Daoy (cell line): ENCODE results near the gene VWA3A. TPM values are rescaled to one million over a fixed set of nuclear protein-coding genes. Genes with fewer than 3 reads are reported as not detected.
"Not testable (repeated sequence)": the region's sequence is repeated elsewhere in the genome, so short reads cannot be mapped to it uniquely, and the experiment has no call there.

Experiments
- DNase-seq: peaks from one replicate; pipeline ENCODE4 v3.0.0-alpha.2; 2015; ENCODE audit warnings: low read depth
- total RNA-seq: library from RNA; depleted of rRNA; stranded (reverse); fragments of >200 nt; shearing (Covaris generic); gene quantifications from 2 replicates; pipeline ENCODE4 v1.2.3, GENCODE V29; 2014

Gene VWA3A
- total RNA-seq, 1 experiment from 2014 or later = not detected

DNA sequence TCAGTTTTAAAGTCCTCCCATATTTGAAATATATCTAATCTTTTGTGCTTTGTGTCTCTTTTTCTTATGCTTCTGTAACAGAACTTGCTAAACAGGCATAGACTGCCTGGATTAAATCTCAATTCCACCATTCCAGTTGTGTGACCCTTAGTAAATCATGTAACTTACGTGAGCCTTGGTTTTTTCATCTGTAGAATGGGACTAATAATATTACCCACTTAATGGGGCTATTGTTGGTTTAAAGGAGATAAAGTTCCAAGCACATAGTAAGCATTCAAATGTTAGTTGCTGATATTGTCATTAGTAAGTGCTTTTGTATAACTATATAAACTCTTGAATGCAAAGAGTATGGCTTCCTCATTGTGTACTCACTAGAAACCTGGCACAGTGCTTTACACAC lies 5.9 kb upstream of the VWA3A start:
- no peak for DNase-seq

DNA sequence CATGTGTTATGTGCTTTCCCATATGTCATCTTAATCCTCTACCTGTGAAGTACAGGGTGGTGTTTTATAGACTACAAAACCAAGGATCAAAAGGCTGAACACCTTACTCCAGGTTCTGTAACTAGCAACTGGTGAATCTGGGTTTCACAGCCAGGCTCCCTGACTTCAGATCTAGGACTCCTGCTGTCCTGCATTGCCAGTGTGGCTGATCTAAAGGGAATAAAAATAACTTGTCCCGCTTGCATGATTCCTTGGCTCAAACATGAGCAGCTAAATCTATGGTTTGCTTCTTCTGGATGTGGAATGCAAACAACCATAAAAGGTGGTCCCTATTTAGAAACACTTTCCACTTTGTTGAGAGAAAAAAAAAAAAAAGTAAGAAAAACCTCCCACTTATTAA lies 3.7 kb upstream of the VWA3A start:
- no peak for DNase-seq

DNA sequence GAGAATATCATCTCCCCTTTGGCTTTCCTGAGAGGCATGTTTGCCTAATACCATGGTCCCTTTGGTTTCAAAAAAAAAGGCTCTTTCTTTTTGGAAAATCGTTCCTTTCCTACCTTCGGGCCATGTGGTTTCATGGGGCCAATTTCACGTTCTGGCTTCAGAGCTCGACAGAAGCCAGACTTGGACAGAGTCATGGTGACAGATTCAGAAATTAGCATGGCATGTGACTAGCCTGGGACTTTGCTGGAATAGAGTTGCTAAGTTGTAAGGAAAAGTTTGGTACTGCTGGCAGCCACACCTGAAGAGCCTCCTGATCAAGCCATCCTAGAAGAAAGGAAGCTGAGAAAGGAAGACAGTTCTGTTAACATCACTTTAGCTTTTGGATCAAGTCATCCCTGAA lies 2.4 kb upstream of the VWA3A start:
- no peak for DNase-seq

DNA sequence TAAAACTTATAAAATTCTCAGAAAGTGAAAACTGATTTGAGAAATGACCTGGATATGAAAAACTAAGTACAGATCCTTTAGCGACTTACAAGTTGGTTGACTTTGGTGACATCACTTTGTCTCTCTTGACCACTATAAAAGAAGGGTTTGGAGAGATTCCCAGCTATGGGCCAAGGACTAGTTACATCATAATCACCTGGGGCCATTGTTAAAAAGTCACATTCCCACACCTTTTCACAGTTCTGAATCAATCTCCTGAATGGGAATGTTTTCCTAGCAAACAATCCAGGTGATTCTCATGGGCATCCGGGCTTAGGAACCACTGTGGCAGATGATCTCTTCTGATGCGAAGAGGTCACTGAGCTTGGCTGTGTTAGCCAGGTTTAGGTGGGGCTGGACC lies 620 bp upstream of the VWA3A start:
- no peak for DNase-seq

DNA sequence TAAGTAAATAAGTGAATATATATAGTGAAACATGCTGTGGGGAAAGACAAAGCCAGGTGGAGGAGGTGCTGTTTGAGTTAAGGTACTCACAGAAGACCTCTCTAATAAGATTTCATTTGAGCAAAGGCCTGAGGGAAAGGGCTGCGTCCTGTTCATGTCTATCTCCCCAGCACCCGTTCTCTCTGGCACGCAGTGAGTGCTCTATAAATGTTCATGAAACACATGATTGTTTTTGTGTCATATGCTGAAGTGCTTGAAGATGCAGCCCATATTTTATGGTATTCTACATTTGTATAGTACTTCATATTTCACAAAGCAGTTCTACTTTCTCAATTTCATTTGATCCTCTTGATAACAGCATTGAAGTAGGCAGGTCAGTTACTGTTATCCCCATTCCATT lies 990 bp downstream of the VWA3A start:
- DNase-seq = no peak

DNA sequence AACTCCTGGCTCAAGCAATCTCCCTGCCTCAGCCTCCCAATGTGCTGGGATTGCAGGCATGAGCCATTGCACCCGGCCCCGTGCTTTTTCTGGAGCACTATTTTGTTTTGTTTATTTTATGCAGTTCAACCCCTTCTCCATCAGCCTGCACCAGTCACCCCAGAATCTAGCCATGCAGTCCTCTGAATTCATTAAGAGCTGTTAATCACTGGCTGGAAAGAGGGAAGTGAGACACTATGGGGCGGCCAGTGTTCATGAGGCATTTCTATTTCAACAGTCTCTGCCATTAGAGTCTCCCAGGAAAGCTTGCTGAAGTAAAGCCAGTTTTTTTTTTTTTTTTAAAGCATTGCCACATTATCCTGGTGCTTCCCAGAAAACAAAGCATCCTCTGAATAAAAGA lies 1.7 kb downstream of the VWA3A start:
- no peak for DNase-seq

DNA sequence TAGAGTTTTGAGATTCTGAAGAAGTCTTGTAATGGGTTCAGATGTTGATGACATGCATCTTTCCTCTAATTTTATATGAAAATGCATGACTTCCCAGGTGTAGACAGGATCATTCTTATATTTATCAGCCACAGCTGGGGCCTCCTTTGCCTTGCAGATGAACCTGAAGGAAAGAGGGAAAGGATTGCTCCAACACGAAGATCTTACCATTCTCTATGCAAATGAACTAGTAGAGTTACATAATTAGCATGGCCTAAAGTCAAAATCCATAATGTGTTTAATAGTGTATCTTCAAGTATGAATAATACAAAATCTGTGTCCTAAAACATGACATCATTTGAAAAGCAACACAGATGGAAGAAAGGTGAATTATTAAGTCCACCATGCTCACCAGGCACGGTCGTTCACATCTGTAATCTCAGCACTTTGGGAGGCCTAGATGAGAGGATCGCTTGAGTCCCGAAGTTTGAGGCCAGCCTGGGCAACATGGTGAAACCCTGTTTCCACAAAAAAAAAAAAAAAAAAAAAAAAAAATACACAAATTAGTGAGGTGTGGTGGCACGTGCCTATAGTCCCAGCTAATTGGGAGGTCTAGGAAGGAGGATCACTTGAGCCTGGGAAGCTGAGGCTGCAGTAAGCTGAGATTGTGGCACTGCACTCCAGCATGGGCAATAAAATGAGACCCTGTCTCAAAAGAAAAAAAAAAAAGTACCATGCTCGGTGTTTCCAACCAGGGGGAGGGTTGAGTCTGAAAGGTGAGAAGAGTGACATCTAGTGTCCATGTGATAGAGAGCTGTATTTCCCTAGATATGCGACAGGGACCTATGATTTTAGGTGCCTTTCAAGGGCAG lies 6.3 kb downstream of the VWA3A start:
- peak; percentile 40 for DNase-seq

DNA sequence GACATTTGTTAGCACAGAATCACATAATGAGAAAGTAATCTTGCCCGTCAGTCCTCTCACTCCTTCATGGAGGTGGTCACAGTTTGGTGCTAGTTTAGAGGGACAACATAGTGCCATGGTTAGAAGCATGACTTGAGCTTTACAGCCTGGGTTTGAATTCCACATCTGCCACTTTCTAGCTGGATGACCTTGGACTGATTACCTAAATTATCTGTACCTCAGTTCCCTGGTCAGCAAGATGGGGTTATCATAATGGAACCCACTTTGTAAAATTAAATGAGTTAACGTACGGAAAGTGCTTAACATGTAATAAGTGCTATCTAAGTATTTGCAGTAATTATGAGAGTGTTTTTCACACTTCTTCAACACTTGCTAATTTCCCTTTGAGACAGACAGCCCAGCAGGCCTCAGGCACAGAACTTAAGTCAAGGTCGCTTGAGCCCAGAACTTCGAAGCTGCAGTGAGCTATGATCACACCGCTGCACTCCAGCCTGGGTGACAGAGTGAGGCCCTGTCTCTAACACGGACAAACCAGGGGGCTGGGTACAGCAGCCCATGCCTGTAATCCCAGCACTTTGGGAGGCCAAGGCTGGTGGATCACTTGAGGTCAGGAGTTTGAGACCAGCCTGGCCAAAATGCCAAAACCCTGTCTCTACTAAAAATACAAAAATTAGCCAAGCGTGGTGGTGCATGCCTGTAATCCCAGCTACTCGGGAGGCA lies 7.1 kb downstream of the VWA3A start:
- DNase-seq = no peak

DNA sequence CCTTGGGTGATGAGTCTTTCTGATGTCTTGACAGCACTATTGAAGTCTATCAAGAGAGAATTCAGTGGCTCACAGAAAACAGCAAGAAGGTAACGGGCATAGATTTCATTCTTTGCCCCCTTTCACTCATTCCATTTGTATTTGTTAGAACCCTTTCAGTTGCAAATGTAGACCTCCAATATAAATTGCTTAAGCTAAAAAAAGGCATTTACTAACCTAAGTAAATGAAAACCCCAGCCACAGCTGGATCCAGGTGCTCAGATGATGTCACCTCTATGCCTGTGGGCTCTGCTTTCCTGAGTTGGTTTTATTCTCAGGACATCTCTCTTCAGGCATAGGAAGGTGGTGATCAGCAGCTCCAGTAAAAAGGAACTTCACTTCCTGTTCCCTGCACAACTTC lies 11.1 kb downstream of the VWA3A start:
- DNase-seq = no peak

DNA sequence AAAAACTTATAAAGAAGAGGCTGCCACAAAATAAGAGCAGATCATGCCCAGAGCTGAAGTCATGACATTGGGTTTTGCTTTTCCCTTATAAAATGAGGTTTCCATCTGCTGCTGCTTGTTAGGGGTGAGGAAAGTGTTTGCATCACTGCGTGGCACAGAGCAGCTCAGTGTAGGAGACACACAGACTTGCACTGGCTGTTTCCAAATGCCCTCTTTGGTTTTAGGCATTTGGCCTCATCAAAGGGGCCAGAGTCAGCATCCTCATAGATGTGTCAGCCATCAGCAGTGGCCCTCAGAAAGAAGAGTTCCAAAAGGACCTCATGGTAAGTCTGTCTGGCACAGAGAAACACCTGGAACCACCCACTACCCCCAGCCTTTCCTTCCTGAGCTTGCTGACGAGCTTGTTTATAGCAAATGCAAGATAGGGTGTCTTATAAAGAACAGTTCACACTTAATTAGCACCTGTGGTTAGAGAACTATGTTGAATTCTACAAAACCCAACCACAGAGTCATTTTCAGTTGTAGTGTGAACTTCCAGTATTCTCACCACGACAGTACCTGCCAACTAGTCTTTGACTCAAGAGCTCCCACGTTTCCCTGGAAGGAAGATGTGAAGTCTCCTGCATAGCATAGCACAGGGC lies 17.0 kb downstream of the VWA3A start:
- no peak for DNase-seq

DNA sequence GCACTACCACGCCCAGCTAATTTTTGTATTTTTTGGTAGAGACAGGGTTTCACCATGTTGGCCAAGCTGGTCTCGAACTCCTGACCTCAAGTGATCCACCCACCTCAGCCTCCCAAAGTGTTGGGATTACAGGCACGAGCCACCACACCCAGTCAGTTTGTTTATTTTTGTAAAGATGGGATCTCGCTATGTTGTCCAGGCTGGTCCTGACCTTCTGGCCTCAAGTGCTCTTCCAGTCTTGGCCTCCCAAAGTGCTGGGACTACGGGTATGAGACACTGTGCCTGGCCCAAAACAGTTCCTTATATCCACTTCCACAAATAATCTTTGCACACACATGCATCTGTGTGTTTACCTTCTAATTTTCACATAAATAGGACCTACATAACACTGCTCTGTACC lies 19.3 kb downstream of the VWA3A start:
- not testable (repeated sequence) for DNase-seq

DNA sequence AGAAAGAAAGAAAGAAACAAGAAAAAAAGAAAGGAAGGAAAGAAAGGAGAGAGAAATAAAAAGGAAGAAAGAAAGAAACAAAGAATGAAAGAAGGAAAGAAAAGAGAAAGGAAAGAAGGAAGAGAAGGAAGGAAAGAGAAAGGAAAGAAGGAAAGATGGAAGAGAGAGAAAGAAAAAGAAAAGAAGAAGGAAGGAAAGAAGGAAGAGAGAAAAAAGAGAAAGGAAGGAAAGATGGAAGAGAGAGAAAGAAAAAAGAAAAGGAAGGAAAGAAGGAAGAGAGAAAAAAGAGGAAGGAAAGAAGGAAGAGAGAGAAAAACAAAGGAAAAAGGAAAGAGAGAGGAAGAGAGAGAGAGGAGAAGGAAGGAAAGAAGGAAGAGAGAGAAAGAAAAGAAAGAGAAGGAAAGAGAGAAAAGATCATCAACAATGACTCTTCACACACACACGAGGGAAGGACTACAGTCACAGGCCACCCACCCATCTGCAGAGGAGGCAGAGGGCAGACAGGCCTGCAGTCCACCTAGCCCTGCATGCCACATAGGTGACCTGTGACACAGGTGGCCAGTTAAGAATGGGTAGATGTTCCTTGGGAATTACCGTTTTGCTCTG lies 23.9 kb downstream of the VWA3A start:
- DNase-seq = no peak

DNA sequence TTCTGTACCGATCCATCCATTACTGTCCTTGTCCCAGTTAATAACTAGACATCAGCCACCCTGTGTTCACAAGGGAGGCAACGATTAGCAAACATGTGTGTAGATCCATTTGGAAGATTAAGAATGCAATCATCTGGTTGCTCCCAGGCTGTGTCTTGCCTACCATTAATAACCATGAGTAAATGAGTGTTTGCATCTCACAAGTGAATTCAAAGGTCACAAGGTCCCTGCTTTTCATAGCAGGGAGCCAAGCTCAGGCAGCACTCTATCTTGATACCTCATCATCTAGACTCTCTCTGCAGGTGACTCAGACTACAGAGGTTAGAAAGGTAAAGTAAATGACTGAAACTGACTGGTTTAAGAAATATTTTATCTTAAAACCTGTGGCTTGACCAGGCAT lies 25.3 kb downstream of the VWA3A start:
- no peak for DNase-seq

DNA sequence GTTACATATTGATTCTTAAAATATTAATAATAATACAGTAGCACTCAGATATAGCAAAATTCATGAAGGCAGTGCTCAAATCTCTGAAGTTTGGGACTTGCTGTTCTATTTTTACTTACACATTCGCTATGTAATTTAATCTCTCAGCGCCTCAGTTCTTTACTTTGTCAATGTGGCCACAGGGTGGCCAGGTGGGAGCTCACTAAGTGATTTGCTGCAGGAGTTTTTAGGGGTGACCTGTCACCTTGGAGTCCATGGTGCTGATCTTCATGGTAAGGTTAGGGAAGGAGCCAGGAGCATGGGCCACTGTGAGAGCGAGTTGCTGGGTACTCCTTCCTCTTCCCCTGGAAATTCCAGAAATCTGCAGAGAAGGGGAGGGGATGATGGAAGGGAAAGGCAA lies 28.1 kb downstream of the VWA3A start:
- no peak for DNase-seq

DNA sequence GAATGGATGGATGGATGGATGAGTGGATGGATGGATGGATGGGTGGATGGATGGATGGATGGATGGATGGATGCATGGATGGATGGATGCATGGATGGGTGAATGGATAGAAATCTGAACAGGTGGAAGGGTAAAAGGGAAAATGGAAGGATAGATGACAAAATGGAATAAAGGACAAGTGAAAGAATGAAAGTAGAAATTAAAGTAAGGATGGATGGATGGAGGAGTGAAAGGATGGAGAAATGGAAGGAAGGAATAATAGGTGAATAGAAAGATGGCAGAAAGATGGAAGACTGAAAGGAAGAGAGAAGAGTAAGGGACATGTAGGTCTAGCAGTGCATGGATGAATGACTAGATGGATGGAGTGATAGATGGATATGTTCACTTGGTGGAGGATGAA lies 29.9 kb downstream of the VWA3A start:
- DNase-seq = no peak

DNA sequence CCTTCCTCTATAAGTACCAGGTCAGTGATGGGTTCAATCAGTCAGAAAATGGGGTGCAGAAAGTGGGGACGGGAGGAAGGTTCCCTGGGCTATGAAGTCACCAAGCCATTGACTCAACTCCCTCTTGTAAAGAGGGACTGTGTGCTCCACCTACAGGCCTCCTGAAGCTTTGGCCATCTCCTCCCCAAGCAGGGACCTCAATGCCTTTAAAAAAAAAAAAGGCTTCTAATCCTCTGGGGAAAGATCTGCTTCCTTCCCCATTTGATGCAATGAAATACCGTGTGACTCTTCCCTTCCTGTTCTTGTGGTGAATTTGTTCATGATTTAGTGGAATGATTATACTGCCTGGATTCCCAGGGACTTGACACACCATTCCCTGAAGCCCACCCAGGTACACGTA lies 30.8 kb downstream of the VWA3A start:
- DNase-seq = no peak

DNA sequence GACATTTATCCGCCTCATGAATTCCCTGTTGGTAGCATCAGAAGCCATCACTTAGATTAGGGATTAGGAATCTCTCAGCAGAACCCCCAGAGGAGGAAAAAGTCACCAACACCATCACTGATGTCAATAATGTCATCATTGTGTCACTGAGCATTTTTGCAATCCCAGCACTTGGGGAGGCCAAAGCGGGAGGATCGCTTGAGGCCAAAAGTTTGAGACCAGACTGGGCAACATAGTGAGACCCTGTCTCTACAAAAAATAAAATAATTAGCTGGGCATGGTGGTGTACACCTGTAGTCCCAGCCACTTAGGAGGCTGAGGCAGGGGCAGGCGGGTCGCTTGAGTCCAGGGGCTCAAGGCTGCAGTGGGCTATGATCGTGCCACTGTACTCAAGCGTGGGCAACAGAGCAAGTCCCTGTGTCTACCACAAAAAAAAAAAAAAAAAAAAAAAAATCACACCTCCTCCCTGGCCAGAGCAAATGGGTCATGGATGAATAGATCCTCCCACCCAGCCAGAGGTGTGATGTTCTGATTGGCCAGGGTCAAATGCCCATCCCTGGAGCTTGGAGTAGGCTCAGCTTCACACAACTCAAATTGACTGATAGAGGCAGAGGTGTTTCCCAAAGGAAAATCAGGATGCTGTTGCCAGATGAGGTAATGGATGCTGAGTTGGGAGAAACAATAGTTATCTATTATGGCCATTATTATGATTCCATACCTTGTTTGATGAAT lies 31.6 kb downstream of the VWA3A start:
- DNase-seq = no peak

DNA sequence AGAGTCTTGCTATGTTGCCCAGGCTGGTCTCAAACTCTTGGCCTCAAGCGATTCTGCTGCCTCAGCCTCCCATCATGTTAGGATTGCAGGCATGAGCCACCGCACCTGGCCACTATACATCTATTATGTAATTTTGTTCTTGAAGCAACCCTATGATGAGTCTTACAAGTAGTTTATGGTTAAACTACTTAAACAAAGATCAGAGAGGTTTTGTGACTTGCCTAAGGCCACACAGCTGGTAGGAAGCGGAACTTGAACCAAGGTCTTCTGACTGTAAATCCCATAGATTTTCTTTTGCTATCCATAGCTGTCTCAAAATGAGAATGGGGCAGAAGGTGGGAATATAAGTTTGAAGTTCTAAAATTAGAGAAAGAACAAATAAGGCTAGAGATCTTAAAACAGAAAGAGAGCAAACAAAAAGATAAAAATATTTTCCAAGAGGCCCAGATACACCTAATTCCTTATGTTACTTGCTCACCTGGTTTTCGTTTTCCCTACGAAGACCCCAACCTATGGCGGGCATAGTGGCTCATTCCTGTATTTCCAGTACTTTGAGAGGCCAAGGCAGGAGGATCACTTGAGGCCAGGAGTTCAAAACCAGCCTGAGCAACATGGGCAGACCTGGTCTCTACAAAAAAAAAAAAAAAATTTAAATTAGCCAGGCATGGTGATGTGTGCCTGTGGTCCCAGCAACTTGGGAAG lies 32.4 kb downstream of the VWA3A start:
- DNase-seq = no peak

DNA sequence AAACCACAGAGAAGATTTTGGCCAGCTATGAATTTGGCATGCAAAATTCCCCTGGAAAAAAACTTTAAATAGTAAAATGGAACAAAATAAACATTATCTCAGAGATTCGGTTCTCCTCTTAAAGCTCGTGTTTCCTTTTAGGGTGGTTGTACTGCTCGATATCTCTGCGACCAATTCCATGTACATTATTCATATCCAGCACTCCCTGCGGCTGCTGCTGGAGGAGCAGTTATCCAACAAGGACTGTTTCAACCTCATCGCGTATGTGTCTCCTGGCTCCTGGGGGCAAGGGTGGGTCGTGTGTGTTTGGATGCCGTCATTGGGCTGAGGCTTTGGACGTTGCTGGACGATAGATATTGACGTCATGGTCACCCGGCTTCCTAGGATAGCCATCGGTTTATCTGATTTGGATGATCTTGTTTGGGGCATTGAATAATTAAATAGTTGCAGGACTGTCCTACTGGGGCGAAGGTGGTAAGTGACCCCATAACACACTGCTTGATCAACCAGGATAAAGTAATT lies 33.8 kb downstream of the VWA3A start:
- peak; percentile 46 for DNase-seq

DNA sequence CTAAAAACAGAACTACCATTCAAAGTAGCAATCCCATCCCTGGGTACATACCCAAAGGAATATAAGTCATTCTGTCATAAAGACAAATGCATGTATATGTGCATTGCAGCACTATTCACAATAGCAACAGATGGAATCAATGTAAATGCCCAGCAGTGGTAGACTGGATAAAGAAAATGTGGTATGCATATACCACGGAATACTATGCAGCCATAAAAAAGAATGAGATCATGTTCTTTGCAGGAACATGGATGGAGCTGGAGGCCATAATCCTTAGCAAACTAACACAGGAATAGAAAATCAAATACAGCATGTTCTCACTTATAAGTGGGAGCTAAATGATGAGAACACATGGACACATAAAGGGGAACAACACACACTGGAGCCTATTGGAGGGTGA lies 36.2 kb downstream of the VWA3A start:
- DNase-seq = not testable (repeated sequence)

DNA sequence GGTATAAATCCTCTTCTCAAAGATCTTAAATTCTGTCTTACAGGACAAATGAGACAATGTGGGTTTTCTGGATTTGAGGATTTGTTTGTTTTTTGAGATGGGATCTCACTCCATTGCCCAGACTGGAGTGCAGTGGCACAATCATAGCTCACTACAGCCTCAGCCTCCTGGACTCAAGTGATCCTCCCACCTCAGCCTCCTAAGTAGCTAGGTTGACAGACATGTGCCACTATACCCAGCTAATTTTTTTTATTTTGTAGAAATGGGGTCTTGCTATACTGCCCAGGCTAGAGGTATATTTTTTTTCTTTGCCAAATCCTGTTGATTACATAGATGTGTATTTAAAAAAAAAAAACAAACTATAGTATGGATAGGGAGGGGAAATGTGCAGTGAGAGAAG lies 38.2 kb downstream of the VWA3A start:
- no peak for DNase-seq
